Prostate gland (tissue), 2 donors: Measurements from ENCODE around the gene CHI3L1. TPM values are rescaled to one million over a fixed set of nuclear protein-coding genes. Genes with fewer than 3 reads are reported as not detected.

ENCODE experiments used
- DNase-seq: peaks from one replicate; pipeline ENCODE4 v3.0.0-alpha.2; 2019; ENCODE audit warnings: low spot score
- H3K27ac ChIP-seq, 2 donors: fragments of 200-600 bp; sonication (generic); 2 replicates each; pipeline ENCODE4 v1.5.1; 2017 to 2019
- H3K27me3 ChIP-seq: fragments of 200-600 bp; sonication (generic); replicated peaks from 2 replicates; pipeline ENCODE4 v1.5.1; 2019; ENCODE audit not compliant: insufficient read depth
- H3K36me3 ChIP-seq, 2 donors: fragments of 200-600 bp; sonication (generic); 1 replicate in 1 of 2; 2 replicates in 1 of 2; pipeline versions ENCODE4 v1.5.1 to v1.8.1; 2017 to 2019
- H3K4me1 ChIP-seq: fragments of 200-600 bp; sonication (generic); replicated peaks from 2 replicates; pipeline ENCODE4 v1.5.1; 2019
- H3K4me3 ChIP-seq, 2 donors: fragments of 200-600 bp; sonication (generic); 2 replicates each; pipeline ENCODE4 v1.5.1; 2017 to 2019
- H3K9me3 ChIP-seq: fragments of 200-600 bp; sonication (generic); 2 replicates; pipeline ENCODE4 v1.5.1; 2017
- POLR2A ChIP-seq: fragments of 450-650 bp; IDR thresholded peaks from one replicate; pipeline ENCODE4 v1.6.1; 2016; ENCODE audit warnings: antibody characterized with exemption, mild to moderate bottlenecking
- POLR2AphosphoS5 ChIP-seq: sonication (generic); formaldehyde crosslinking; IDR thresholded peaks from one replicate; pipeline ENCODE4 v1.6.1; 2017; ENCODE audit warnings: antibody characterized with exemption
- WGBS: methylation state at CpG from one replicate; pipeline ENCODE4 v1.1.5; 2018; 5-methylcytosine and 5-hydroxymethylcytosine counted together
- intact Hi-C: fragments of 100-400 bp; cut with DNase I; formaldehyde crosslinking; loops from one replicate; pipeline ENCODE4 v1.14.2; 2022
- total RNA-seq, 2 donors: library from RNA; depleted of rRNA; stranded (reverse); fragments of >200 nt; gene quantifications; one replicate each; pipeline ENCODE4 v1.1.0, GENCODE V29; 2016
- TF ChIP-seq, protein P1 (sequence below), 4 experiments: fragments of 200-600 bp in 2 of 4; fragments of 450-650 bp in 2 of 4; sonication (generic) in 2 of 4; IDR thresholded peaks; 1 replicate in 3 of 4; 2 replicates in 1 of 4; pipeline ENCODE4 v1.5.1; 2016 to 2019; ENCODE audit warnings: antibody characterized with exemption in 4 of 4, mild to moderate bottlenecking in 2 of 4, moderate library complexity in 2 of 4

CHI3L1 gene
- total RNA-seq, 2 donors from 2014 or later: 1.4 to 12.6 TPM

DNA sequence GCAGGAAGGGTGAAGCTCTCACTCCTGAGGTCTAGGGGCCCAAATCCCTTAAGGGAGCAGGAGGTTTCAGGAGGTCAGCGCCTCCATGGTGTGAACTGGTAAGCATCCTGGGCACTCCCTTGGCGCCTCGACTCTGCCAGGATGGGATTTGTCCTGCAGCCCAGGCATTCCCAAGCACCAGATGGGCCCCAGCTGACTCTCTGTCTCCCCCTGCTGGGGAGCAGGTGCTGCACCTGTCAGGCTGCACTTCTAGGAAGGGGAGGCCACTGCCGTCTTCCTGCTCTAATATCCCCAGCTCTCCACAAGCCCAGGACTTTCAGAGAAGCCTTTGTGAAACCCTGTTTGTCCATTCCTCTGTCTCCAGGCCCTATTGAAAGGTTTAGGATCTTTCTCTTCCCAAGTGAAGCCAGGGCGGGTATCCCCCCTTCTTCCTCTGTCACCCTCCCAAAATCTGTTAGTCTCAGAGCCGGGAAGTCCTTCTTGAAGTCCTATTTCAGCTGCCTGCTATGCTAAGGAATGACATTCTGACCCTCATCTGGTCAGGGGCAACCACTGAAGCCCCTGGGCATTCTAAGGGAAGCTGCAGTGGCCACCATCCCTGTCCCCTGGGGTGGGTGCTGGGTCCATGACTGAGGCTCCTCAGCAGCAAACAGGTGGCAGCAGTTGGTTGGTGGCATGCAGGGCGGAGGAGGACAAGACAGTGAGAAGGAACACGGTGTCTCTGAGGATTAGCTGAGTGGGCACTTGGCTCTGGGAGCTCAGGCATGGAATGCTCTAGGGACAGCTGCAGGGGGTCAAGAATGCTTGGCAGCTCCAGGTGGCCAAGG lies 14.1 kb downstream of the CHI3L1 start:
- no peak overlapping the region for H3K27ac ChIP-seq
- H3K27me3 ChIP-seq: no peaks in the 10 kb centered on the region
- H3K4me3 ChIP-seq: no peak overlapping the region
- no peak for TF ChIP-seq POLR2AphosphoS5
- TF ChIP-seq, protein P1, sequence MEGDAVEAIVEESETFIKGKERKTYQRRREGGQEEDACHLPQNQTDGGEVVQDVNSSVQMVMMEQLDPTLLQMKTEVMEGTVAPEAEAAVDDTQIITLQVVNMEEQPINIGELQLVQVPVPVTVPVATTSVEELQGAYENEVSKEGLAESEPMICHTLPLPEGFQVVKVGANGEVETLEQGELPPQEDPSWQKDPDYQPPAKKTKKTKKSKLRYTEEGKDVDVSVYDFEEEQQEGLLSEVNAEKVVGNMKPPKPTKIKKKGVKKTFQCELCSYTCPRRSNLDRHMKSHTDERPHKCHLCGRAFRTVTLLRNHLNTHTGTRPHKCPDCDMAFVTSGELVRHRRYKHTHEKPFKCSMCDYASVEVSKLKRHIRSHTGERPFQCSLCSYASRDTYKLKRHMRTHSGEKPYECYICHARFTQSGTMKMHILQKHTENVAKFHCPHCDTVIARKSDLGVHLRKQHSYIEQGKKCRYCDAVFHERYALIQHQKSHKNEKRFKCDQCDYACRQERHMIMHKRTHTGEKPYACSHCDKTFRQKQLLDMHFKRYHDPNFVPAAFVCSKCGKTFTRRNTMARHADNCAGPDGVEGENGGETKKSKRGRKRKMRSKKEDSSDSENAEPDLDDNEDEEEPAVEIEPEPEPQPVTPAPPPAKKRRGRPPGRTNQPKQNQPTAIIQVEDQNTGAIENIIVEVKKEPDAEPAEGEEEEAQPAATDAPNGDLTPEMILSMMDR (IDR thresholded peaks at IDR 0.05): peak; percentile 45 to 81 (median 62)
- no peaks in the 10 kb centered on the region for H3K36me3 ChIP-seq
- no peaks in the 10 kb centered on the region for H3K4me1 ChIP-seq
- DNase-seq: peak; percentile 25
- H3K9me3 ChIP-seq: no peaks in the 10 kb centered on the region
- 53% methylated on average over 8 of the region's 8 CpGs for WGBS
- intact Hi-C loops: loop anchor here (2.0 to 5.0 kb wide), 2 partner anchors 55 to 132 kb away; no protein-coding TSS in a partner anchor

GRCh38 chr1:203171341-203172183 lies 14.9 kb downstream of the CHI3L1 start:
- TF ChIP-seq POLR2AphosphoS5: no peak
- no peak for TF ChIP-seq POLR2A
- TF ChIP-seq, protein P1 (IDR thresholded peaks at IDR 0.05): no peak
- Histone ChIP-seq H3K27me3 (no peaks in the 10 kb centered on the region), H3K36me3 (no peaks in the 10 kb centered on the region), H3K4me1 (no peaks in the 10 kb centered on the region), H3K27ac (no peak overlapping the region), H3K9me3 (no peaks in the 10 kb centered on the region), H3K4me3 (no peak overlapping the region)
- intact Hi-C loops: loop anchor here (2.0 to 5.0 kb wide), 2 partner anchors 54 to 131 kb away; no protein-coding TSS in a partner anchor
- DNase-seq: no peak
- 95% methylated on average over 22 of the region's 22 CpGs for WGBS

GRCh38 chr1:203170625-203171330 lies 15.7 kb downstream of the CHI3L1 start:
- H3K9me3 ChIP-seq: no peaks in the 10 kb centered on the region
- H3K27ac ChIP-seq: no peak overlapping the region
- DNase-seq: no peak
- no peaks in the 10 kb centered on the region for H3K36me3 ChIP-seq
- WGBS: 91% methylated on average over 7 of the region's 8 CpGs
- intact Hi-C loops: loop anchor here (5.0 kb wide), 1 partner anchor 53 kb away; no protein-coding TSS in a partner anchor
- no peak for TF ChIP-seq POLR2AphosphoS5
- TF ChIP-seq POLR2A: no peak
- TF ChIP-seq, protein P1 (IDR thresholded peaks at IDR 0.05): no peak
- no peaks in the 10 kb centered on the region for H3K27me3 ChIP-seq
- no peaks in the 10 kb centered on the region for H3K4me1 ChIP-seq
- no peak overlapping the region for H3K4me3 ChIP-seq

GRCh38 chr1:203169770-203170520 lies 16.6 kb downstream of the CHI3L1 start:
- no peaks in the 10 kb centered on the region for H3K9me3 ChIP-seq
- no peaks in the 10 kb centered on the region for H3K36me3 ChIP-seq
- no peak for DNase-seq
- intact Hi-C loops: loop anchor here (5.0 kb wide), 1 partner anchor 53 kb away; no protein-coding TSS in a partner anchor
- WGBS: 85% methylated on average over 21 of the region's 21 CpGs
- H3K4me1 ChIP-seq: no peaks in the 10 kb centered on the region
- TF ChIP-seq POLR2A (no peak), POLR2AphosphoS5 (no peak)
- TF ChIP-seq, protein P1 (IDR thresholded peaks at IDR 0.05): no peak
- no peak overlapping the region for H3K4me3 ChIP-seq
- no peak overlapping the region for H3K27ac ChIP-seq
- no peaks in the 10 kb centered on the region for H3K27me3 ChIP-seq
